Measurements from ENCODE around the gene CKM. TPM values are rescaled to one million over a fixed set of nuclear protein-coding genes. Genes with fewer than 3 reads are reported as not detected.

CKM gene
- total and polyA plus RNA-seq, 10 of the 15 experiments (the other 5 are each of a cell fraction or from before 2014, with no cell fraction given) = 0.08 to 0.14 (median 0.13) TPM; not detected in 5

- ChIA-PET SMC1A (ENCODE audit: uncharacterized antibody, unreplicated experiment) (no interaction called here), RAD21 (ENCODE audit: unreplicated experiment) (no interaction called here), CTCF (interaction anchor here (0.5 kb wide), 1 partner anchor 436 kb away, joined by 3 read pairs; no protein-coding TSS in a partner anchor), POLR2A (no interaction called here)
- BruUV-seq (replicated peaks) = no TSS peak
- Histone ChIP-seq H3K27me3 (replicated peaks in 1 of 2; ENCODE audit: control insufficient read depth in 2 of 2, insufficient read depth in 2 of 2, low read length in 1 of 2) (no peaks in the 10 kb centered on the region), H4K20me1 (ENCODE audit: control insufficient read depth, insufficient read depth) (no peaks in the 10 kb centered on the region), H3K9me3 (replicated peaks; ENCODE audit: control insufficient read depth, insufficient read depth, low read length) (no peaks in the 10 kb centered on the region; the same call in 2 of the 3 replicates), H3K4me1 (ENCODE audit: control insufficient read depth, insufficient read depth, low read length) (no peaks in the 10 kb centered on the region), H3K27ac (ENCODE audit: control insufficient read depth, insufficient read depth) (no peak overlapping the region), H3K36me3 (ENCODE audit: control insufficient read depth in 2 of 2, insufficient read depth in 2 of 2, low read length in 1 of 2) (no peaks in the 10 kb centered on the region), H3K79me2 (ENCODE audit: control insufficient read depth, insufficient read depth, low read length) (no peaks in the 10 kb centered on the region), H3K9ac (ENCODE audit: control insufficient read depth, insufficient read depth, low read length) (no peak overlapping the region), H3K4me3 (no peak overlapping the region), H3K4me2 (ENCODE audit: control insufficient read depth, insufficient read depth) (no peak overlapping the region), H2AFZ (ENCODE audit: control insufficient read depth, low read depth, low read length) (no peak overlapping the region)
- 72% methylated on average over 4 of the region's 4 CpGs for WGBS (ENCODE audit: insufficient coverage, insufficient replicate concordance, low lambda C conversion rate, missing lambda C conversion rate)
- FAIRE-seq (no peak), DNase-seq (ENCODE audit: low read depth, low spot score) (no peak), ATAC-seq (peak; percentile 25)
- in situ Hi-C loops (cut with MboI) (no loop called here), intact Hi-C loops (cut with micrococcal nuclease; ENCODE audit: unreplicated experiment) (no loop called here)
- TF ChIP-seq PML (IDR thresholded peaks at IDR 0.05; ENCODE audit: low read length) (0 out of 2 replicates have a peak, but pooled peaks have one; percentile 26), SMAD5 (IDR thresholded peaks at IDR 0.05; ENCODE audit: low read depth) (no peak)
Measured at GRCh38 chr19:45305007-45305406, 17.7 kb downstream of the CKM start.

- ChIA-PET POLR2A (no interaction called here), SMC1A (ENCODE audit: uncharacterized antibody, unreplicated experiment) (no interaction called here)
Measured at GRCh38 chr19:45304141-45304926, 18.3 kb downstream of the CKM start.

More at GRCh38 chr19:45304141-45304926, 18.3 kb downstream of the CKM start:
- Histone ChIP-seq H2AFZ (ENCODE audit: control insufficient read depth, low read depth, low read length) (no peak overlapping the region), H3K27ac (ENCODE audit: control insufficient read depth, insufficient read depth) (no peak overlapping the region), H3K79me2 (ENCODE audit: control insufficient read depth, insufficient read depth, low read length) (no peaks in the 10 kb centered on the region), H3K4me3 (no peak overlapping the region), H3K4me2 (ENCODE audit: control insufficient read depth, insufficient read depth) (no peak overlapping the region), H3K27me3 (replicated peaks in 1 of 2; ENCODE audit: control insufficient read depth in 2 of 2, insufficient read depth in 2 of 2, low read length in 1 of 2) (no peaks in the 10 kb centered on the region), H3K9me3 (replicated peaks; ENCODE audit: control insufficient read depth, insufficient read depth, low read length) (no peaks in the 10 kb centered on the region; the same call in 2 of the 3 replicates), H3K36me3 (ENCODE audit: control insufficient read depth in 2 of 2, insufficient read depth in 2 of 2, low read length in 1 of 2) (no peaks in the 10 kb centered on the region; a peak in 1 of 4 replicates), H4K20me1 (ENCODE audit: control insufficient read depth, insufficient read depth) (no peaks in the 10 kb centered on the region), H3K4me1 (ENCODE audit: control insufficient read depth, insufficient read depth, low read length) (no peaks in the 10 kb centered on the region), H3K9ac (ENCODE audit: control insufficient read depth, insufficient read depth, low read length) (no peak overlapping the region)
- TF ChIP-seq CBX5 (IDR thresholded peaks at IDR 0.05; ENCODE audit: low read depth) = no peak
- TF ChIP-seq EGR1 (IDR thresholded peaks at IDR 0.05; ENCODE audit: borderline replicate concordance in 1 of 2, low read depth in 2 of 2, low read length in 2 of 2) = no peak
- 0 out of 2 replicates have a peak, but pooled peaks have one; percentile 41 for TF ChIP-seq POLR2AphosphoS2 (IDR thresholded peaks at IDR 0.05; ENCODE audit: low read depth, low read length)
- TF ChIP-seq CEBPB (IDR thresholded peaks at IDR 0.05; ENCODE audit: borderline replicate concordance in 1 of 2, low read depth in 2 of 2, low read length in 2 of 2) = no peak
- 0 out of 2 replicates have a peak, but pooled peaks have one; percentile 47 for TF ChIP-seq NFYB (IDR thresholded peaks at IDR 0.05; ENCODE audit: insufficient read depth, low read depth, low read length)
- no peak for TF ChIP-seq FOS (IDR thresholded peaks at IDR 0.05; ENCODE audit: borderline replicate concordance, extremely low read depth, insufficient read length)
- TF ChIP-seq NKRF (conservative IDR thresholded peaks at IDR 0.05) = no peak
- TF ChIP-seq POLR2A (IDR thresholded peaks at IDR 0.05; ENCODE audit: low read depth, low read length) = peak; percentile 36; the same call in 1 of the 2 replicates
- intact Hi-C loops (cut with micrococcal nuclease; ENCODE audit: unreplicated experiment) (no loop called here), in situ Hi-C loops (cut with MboI) (no loop called here)
- ATAC-seq (no peak), FAIRE-seq (no peak), DNase-seq (ENCODE audit: low read depth, low spot score) (no peak)
- CTCF ChIA-PET = no interaction called here
- RAD21 ChIA-PET (ENCODE audit: unreplicated experiment) = no interaction called here
- WGBS (ENCODE audit: insufficient coverage, insufficient replicate concordance, low lambda C conversion rate, missing lambda C conversion rate) = 38% methylated on average over 4 of the region's 4 CpGs
- BruUV-seq (replicated peaks) = TSS peak; percentile 54
